Skeletal muscle tissue (tissue), 4 donors: Measurements from ENCODE around the gene GPR141. TPM values are rescaled to one million over a fixed set of nuclear protein-coding genes. Genes with fewer than 3 reads are reported as not detected.

Source experiments
- H3K27ac ChIP-seq: one replicate; pipeline ENCODE4 v1.7.0; 2013; ENCODE audit warnings: mild to moderate bottlenecking, low read depth, low read length, inconsistent platforms
- H3K27me3 ChIP-seq, 3 donors: one replicate each; pipeline ENCODE4 v1.7.0; 2013; ENCODE audit warnings: low read length in 3 of 3; ENCODE audit not compliant: control insufficient read depth in 3 of 3, insufficient read depth in 3 of 3
- H3K36me3 ChIP-seq, 3 donors: one replicate each; pipeline ENCODE4 v1.7.0; 2013; ENCODE audit warnings: low read length in 3 of 3; ENCODE audit not compliant: control insufficient read depth in 3 of 3, insufficient read depth in 3 of 3
- H3K4me1 ChIP-seq, 3 donors: one replicate each; pipeline ENCODE4 v1.7.0; 2013; ENCODE audit warnings: low read length in 3 of 3, mild to moderate bottlenecking in 3 of 3; ENCODE audit not compliant: control insufficient read depth in 3 of 3, insufficient read depth in 3 of 3
- H3K4me3 ChIP-seq, 3 donors: one replicate each; pipeline ENCODE4 v1.7.0; 2013; ENCODE audit warnings: low read length in 3 of 3
- H3K9ac ChIP-seq, 3 donors: one replicate each; pipeline ENCODE4 v1.7.0; 2013; ENCODE audit warnings: low read length in 3 of 3, mild to moderate bottlenecking in 3 of 3, moderate library complexity in 2 of 3, low read depth in 1 of 3
- H3K9me3 ChIP-seq, 3 donors: one replicate each; pipeline ENCODE4 v1.7.0; 2013; ENCODE audit warnings: low read length in 3 of 3; ENCODE audit not compliant: control insufficient read depth in 3 of 3
- total RNA-seq: library from RNA; depleted of rRNA; stranded (reverse); fragments of >200 nt; gene quantifications from one replicate; pipeline ENCODE4 v1.2.3, GENCODE V29; 2014
- donor health status: Osteomylitis.

The GPR141 gene
- total RNA-seq, 1 donor from 2014 or later = 1.0 TPM

DNA sequence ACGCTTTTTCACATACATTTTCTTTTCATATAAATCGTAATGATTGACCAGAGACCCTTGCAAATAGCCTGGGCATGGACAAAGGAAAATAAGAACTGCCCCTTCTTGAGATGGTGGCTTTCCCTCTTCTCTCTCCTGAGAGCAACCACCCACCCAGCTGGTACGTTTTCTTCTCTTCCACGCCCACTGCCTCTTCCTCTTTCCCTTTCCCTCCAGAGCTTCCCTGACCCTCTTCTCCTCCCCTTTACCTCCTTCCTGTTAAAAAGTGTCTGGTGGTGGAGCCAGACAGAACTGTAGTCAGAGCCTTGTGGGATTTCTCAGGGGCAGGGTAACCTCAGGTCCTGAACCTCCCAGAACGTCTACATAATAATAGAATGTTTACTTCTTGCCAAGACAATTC, 23.2 kb downstream of the GPR141 start:
- Histone ChIP-seq H3K27ac (no peak overlapping the region), H3K27me3 (no peaks in the 10 kb centered on the region), H3K36me3 (no peaks in the 10 kb centered on the region), H3K4me1 (no peaks in the 10 kb centered on the region), H3K9ac (no peak overlapping the region), H3K9me3 (no peaks in the 10 kb centered on the region), H3K4me3 (no peak overlapping the region)

DNA sequence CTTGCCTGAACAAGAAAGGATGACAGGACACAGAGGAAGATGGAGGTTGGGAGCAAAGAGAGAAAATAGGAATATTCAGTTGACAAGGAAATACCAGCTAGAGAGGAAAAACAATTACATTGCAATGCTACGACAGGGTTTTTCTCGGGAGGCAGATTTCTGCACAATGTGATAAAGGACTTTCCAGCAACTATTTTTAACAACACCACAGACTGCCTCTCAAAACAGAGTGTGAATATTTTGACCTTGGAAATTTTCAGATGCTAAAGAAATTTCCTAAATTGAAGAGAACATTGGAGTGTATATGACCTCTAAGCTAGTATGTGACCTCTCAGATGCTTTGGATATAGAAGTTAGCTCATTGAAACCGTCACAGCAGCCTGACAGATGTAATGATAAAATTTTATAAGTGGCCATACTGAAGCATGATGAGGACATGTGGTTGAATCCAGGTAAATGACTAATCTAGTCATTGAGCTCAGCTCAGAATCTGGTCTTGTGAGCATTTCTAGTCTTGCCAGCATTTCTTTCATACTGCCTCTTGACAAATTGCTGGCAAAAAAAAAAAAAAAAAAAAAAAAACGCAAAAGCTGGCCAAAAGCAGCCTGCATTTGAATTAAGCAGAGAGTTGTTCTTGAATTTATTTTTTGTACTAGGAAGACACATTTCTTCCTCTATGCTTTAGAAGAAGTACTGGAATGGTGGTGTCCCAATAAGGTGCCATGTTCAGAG, 24.4 kb downstream of the GPR141 start:
- H3K27me3 ChIP-seq = no peaks in the 10 kb centered on the region
- no peaks in the 10 kb centered on the region for H3K9me3 ChIP-seq
- no peak overlapping the region for H3K9ac ChIP-seq
- no peaks in the 10 kb centered on the region for H3K36me3 ChIP-seq
- no peak overlapping the region for H3K4me3 ChIP-seq
- H3K4me1 ChIP-seq = no peaks in the 10 kb centered on the region
- H3K27ac ChIP-seq = no peak overlapping the region

DNA sequence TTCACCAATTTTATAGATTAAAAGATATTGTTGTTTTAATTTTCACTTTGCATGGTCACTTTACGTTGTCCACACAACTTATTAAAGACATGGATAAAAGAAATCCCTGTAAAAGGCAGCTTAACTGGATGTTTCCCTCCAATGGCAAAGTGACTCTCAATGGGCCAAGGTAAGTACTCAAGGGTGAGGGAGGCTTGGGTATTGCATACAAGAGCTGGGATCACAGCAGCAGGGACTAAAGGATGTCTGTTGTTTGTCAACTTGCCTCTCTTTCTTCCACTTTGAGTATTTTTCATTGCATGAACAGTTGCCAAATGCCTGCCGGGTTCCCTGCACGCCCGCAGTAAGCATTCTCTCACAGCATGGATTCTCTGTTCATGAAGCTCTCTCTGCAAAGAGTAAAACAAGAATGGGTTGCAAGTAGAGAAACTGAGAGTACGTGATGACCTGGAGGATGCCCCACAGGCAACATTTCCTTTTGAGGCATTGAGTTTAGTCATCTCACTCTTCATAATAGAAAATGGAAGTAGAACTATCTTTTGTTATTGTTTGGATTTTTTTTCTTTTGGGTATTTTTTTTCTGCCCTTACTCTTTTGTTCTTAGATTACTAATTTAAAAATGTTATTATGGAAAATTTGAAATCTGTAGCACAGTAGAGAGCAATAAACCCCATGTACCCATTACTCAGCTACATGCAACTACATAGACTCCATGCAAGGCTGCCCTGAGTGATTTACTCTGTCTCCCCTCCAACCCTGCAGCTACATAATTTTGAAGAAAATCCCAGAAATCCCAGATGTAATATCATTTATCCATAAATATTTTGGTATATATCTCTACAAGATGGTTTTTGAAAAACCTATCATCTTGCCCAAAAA, 26.3 kb downstream of the GPR141 start:
- Histone ChIP-seq H3K27ac (no peak overlapping the region), H3K4me1 (no peaks in the 10 kb centered on the region), H3K4me3 (no peak overlapping the region), H3K9ac (no peak overlapping the region), H3K27me3 (no peaks in the 10 kb centered on the region), H3K9me3 (no peaks in the 10 kb centered on the region), H3K36me3 (no peaks in the 10 kb centered on the region)

DNA sequence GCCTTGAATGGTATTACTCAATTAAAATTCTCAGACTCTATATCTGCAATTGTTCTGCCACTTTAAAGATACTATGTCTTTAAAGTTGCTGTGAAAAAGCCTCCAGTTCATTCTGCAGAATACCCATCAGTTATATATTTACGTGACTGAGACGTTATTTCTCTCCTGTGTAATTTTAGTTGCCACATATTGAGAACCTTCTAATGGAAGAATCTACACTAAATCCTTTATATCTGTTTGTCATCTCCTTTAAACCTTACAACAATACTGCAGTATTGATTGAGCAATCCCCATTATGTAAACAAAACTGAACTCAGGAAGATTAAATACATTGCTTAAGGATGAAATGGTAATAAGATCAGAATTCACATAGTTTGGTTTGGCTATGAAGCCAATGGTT, 30.0 kb downstream of the GPR141 start:
- Histone ChIP-seq H3K9ac (no peak overlapping the region), H3K27me3 (no peaks in the 10 kb centered on the region), H3K27ac (no peak overlapping the region), H3K4me3 (no peak overlapping the region), H3K9me3 (no peaks in the 10 kb centered on the region), H3K4me1 (no peaks in the 10 kb centered on the region), H3K36me3 (no peaks in the 10 kb centered on the region)

DNA sequence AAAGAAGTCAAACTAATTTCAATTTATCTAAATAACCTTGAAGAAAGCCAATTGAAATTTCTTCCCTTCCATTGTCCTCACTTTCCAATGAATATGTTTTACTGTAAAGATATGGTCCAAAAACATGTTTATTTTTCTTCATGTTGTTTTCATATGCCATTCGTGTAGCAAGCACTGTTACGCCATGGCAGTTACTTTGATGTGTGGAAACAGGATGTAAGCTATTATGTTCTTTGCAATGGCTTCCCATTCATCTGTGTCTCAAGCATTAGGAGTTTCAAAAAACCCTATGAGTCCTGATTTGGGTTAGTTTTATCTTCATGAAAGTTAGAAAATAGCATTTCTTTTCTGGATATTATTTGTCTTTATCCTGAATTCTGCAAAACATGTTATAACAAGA, 31.0 kb downstream of the GPR141 start:
- Histone ChIP-seq H3K9ac (no peak overlapping the region), H3K27me3 (no peaks in the 10 kb centered on the region), H3K36me3 (no peaks in the 10 kb centered on the region), H3K9me3 (no peaks in the 10 kb centered on the region), H3K27ac (no peak overlapping the region), H3K4me1 (no peaks in the 10 kb centered on the region), H3K4me3 (no peak overlapping the region)

DNA sequence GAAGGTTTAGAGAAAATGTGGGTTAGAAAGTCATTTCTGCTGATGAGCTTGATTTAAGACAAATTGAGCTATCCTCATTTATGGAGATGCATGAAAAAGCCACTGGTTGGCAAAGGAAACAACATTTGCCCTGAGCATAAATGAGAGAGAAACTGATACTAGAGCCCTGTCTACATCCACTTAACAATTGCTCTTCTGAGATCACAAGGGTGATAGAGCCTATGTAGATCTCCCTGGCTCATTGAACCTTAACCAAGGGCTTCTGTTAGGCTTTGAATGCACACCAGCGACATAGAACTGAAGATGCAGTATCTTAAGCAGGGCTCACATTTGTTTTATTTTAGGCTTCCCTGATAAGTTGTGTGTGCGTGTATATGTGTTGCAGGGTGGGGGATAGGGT, 35.0 kb downstream of the GPR141 start:
- no peak overlapping the region for H3K4me3 ChIP-seq
- H3K27me3 ChIP-seq = no peaks in the 10 kb centered on the region
- H3K9me3 ChIP-seq = no peaks in the 10 kb centered on the region

DNA sequence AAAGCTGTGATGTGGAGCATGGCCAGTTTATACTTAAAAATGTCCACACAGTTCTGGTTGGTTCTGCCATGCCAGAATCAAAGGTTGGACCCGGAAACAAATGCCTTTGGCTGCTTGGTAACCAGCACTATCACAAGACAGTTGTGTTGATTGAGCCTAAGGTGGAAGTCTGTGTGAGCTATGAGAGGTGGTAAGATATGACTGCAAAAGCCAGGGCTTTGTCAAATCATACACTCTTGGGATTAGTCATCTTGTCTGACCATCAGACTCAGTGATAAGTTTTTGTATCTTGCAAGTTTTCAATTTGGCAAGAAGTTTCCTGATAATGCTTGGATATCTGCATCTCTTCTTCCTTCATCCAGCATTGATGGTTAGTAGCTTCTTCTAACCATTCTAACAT, 35.5 kb downstream of the GPR141 start:
- Histone ChIP-seq H3K4me1 (no peaks in the 10 kb centered on the region), H3K4me3 (no peak overlapping the region), H3K9me3 (no peaks in the 10 kb centered on the region), H3K27me3 (no peaks in the 10 kb centered on the region), H3K36me3 (no peaks in the 10 kb centered on the region), H3K27ac (no peak overlapping the region), H3K9ac (no peak overlapping the region)

More for the DNA sequence above, 35.0 kb downstream of the GPR141 start:
- Histone ChIP-seq H3K4me1 (no peaks in the 10 kb centered on the region), H3K27ac (no peak overlapping the region), H3K9ac (no peak overlapping the region), H3K36me3 (no peaks in the 10 kb centered on the region)

DNA sequence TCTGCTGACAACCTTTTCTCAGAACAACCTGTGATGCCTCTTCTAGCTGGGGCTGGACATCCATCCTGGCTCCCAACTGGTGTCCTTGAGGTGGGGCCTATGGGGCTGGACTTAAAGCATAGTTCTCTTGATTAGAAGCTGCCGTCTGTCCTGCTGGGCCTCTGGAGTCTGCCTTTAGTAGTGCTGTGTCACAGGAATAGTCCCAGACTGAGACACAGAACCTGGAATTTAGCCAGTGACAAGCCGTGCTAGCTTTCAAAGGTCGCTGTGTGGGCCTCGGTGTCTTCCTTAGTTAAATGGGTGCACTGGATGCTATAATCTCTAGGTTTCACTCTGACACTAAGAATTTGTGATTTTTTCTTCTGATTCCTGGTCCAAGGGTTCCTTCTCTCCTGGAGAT, 41.2 kb downstream of the GPR141 start:
- no peak overlapping the region for H3K9ac ChIP-seq
- no peak overlapping the region for H3K27ac ChIP-seq
- H3K36me3 ChIP-seq = no peaks in the 10 kb centered on the region
- no peaks in the 10 kb centered on the region for H3K9me3 ChIP-seq
- H3K4me1 ChIP-seq = peaks cover 0 to 2% (median 0%) of the 10 kb centered on the region in 3 donors
- H3K4me3 ChIP-seq = no peak overlapping the region
- no peaks in the 10 kb centered on the region for H3K27me3 ChIP-seq

DNA sequence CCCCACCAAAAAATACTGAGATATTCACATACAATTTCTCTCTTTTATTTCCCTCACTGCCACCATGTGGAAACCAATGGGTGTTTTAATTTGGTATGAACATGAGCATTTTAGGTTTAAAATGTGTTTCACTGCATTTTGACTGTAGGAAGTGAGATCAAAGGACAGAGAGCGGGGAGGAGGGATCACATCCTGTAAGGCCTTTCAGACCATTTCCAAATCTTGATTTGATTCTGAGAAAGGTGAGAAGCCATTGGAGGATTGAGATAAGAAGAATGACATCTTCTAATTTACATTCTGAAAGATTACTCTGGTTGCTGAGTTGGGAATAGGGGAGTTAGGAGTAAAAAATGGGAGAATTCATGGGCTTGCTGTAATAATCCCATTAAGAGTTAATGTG, 42.5 kb downstream of the GPR141 start:
- no peak overlapping the region for H3K9ac ChIP-seq
- no peaks in the 10 kb centered on the region for H3K36me3 ChIP-seq
- no peaks in the 10 kb centered on the region for H3K9me3 ChIP-seq
- H3K4me1 ChIP-seq = peaks cover 0 to 2% (median 0%) of the 10 kb centered on the region in 3 donors
- no peaks in the 10 kb centered on the region for H3K27me3 ChIP-seq
- no peak overlapping the region for H3K27ac ChIP-seq
- no peak overlapping the region for H3K4me3 ChIP-seq

DNA sequence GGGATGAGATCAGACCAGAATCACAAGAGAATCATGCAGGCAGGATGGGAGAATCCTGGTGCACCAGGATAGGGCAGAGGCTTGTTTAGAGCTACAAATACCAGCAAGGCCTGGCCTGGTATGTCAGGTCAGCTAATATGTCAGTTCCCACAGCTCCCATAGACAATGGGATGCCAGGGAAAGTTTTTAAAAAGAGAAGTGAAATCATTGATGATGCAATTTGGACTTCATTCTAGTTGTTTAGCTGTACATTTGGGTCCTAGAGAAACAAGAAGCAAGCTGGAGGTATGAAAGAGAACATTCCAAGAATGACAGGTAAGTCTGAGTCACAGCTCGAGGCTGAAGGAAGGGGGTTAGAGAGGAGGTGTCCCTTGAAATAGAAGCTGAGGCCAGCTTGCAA, 45.2 kb downstream of the GPR141 start:
- no peak overlapping the region for H3K4me3 ChIP-seq
- peaks cover 0 to 2% (median 0%) of the 10 kb centered on the region in 3 donors for H3K4me1 ChIP-seq
- H3K27ac ChIP-seq = no peak overlapping the region
- H3K27me3 ChIP-seq = no peaks in the 10 kb centered on the region
- H3K9ac ChIP-seq = no peak overlapping the region
- H3K9me3 ChIP-seq = no peaks in the 10 kb centered on the region
- H3K36me3 ChIP-seq = no peaks in the 10 kb centered on the region
